COR-L47 (cell line): Measurements from ENCODE around the gene TRIM46.

Experiments
- DNase-seq: peaks from one replicate; lab custom pipeline; 2025; lab: John Stamatoyannopoulos, UW

TRIM46 gene

GRCh38 chr1:155173478-155174323 is at the start of gene TRIM46:
TRIM46 (plus strand) TSS chr1:155173849; CDS start chr1:155173967, 118 bp downstream.
- peak; percentile 95 for DNase-seq

- no peak for DNase-seq
These were observed 48.9 kb upstream of the TRIM46 start for GRCh38 chr1:155124503-155125463.

- no peak for DNase-seq
These were observed 48.1 kb upstream of the TRIM46 start for GRCh38 chr1:155125511-155125945.

GRCh38 chr1:155125946-155126555 is 47.6 kb upstream of the TRIM46 start:
- DNase-seq, result no peak

- DNase-seq, result peak; percentile 32
These were observed 47.0 kb upstream of the TRIM46 start for GRCh38 chr1:155126556-155127104.

GRCh38 chr1:155127105-155127966 is 46.3 kb upstream of the TRIM46 start, which contains the start of gene EFNA1:
EFNA1 (plus strand) TSS chr1:155127876; CDS start chr1:155127978, 102 bp downstream.
- peak; percentile 13 for DNase-seq

- DNase-seq, result no peak
These were observed 45.5 kb upstream of the TRIM46 start for GRCh38 chr1:155127967-155128754.

GRCh38 chr1:155128755-155129473 is 44.7 kb upstream of the TRIM46 start:
- DNase-seq, result no peak

- no peak for DNase-seq
These were observed 43.2 kb upstream of the TRIM46 start for GRCh38 chr1:155130272-155131006.

- no peak for DNase-seq
These were observed 42.4 kb upstream of the TRIM46 start for GRCh38 chr1:155131285-155131684.

- no peak for DNase-seq
These were observed 41.8 kb upstream of the TRIM46 start for GRCh38 chr1:155131856-155132255.

GRCh38 chr1:155133799-155134281 is 39.8 kb upstream of the TRIM46 start:
- DNase-seq, result no peak

GRCh38 chr1:155134322-155134721 is 39.3 kb upstream of the TRIM46 start:
- DNase-seq, result no peak

GRCh38 chr1:155134880-155135414 is 38.7 kb upstream of the TRIM46 start:
- peak; percentile 47 for DNase-seq

GRCh38 chr1:155135415-155136028 is 38.1 kb upstream of the TRIM46 start, which contains the start of gene SLC50A1:
SLC50A1 (plus strand) TSS chr1:155135852; CDS start chr1:155135912, 60 bp downstream.
- peak; percentile 87 for DNase-seq

GRCh38 chr1:155136748-155137147 is 36.9 kb upstream of the TRIM46 start:
- DNase-seq, result peak; percentile 6

GRCh38 chr1:155137154-155137949 is 36.3 kb upstream of the TRIM46 start:
- DNase-seq, result no peak
